Gastroesophageal sphincter (tissue), 4 donors: ENCODE results near the gene SLC27A2. TPM values are rescaled to one million over a fixed set of nuclear protein-coding genes. Genes with fewer than 3 reads are reported as not detected.

Experiments
- ATAC-seq: fragments of 150-250 bp; one replicate; pipeline ENCODE4 v1.9.1; 2016; ENCODE audit warnings: mild to moderate bottlenecking, moderate library complexity
- H3K27ac ChIP-seq, 4 donors: fragments of 200-600 bp; sonication (generic) in 3 of 4; 1 replicate in 3 of 4; 2 replicates in 1 of 4; pipeline ENCODE4 v1.5.1; 2016 to 2019
- H3K27me3 ChIP-seq: fragments of 200-600 bp; sonication (generic); one replicate; pipeline ENCODE4 v1.5.1; 2019
- H3K36me3 ChIP-seq, 2 donors: fragments of 200-600 bp; sonication (generic); one replicate each; pipeline ENCODE4 v1.5.1; 2019; ENCODE audit warnings: control low read depth in 1 of 2
- H3K4me1 ChIP-seq, 3 donors: fragments of 200-600 bp; sonication (generic); 1 replicate in 2 of 3; 2 replicates in 1 of 3; pipeline ENCODE4 v1.5.1; 2016 to 2019; ENCODE audit warnings: control low read depth in 2 of 3
- H3K4me3 ChIP-seq, 2 donors: fragments of 200-600 bp; sonication (generic); one replicate each; pipeline ENCODE4 v1.5.1; 2019; ENCODE audit warnings: mild to moderate bottlenecking in 1 of 2, moderate library complexity in 1 of 2
- H3K9me3 ChIP-seq, 3 donors: fragments of 200-600 bp; sonication (generic); one replicate each; pipeline ENCODE4 v1.5.1; 2017 to 2019; ENCODE audit warnings: control low read depth in 2 of 3
- EP300 ChIP-seq: sonication (generic); formaldehyde crosslinking; IDR thresholded peaks from one replicate; pipeline ENCODE4 v1.6.1; 2017; ENCODE audit warnings: antibody characterized with exemption, mild to moderate bottlenecking
- POLR2A ChIP-seq, 2 donors: fragments of 450-650 bp; IDR thresholded peaks; one replicate each; pipeline ENCODE4 v1.6.1; 2017; ENCODE audit warnings: antibody characterized with exemption in 2 of 2, mild to moderate bottlenecking in 2 of 2, moderate library complexity in 1 of 2
- POLR2AphosphoS5 ChIP-seq: sonication (generic); formaldehyde crosslinking; IDR thresholded peaks from one replicate; pipeline ENCODE4 v1.6.1; 2017; ENCODE audit warnings: antibody characterized with exemption
- WGBS, 2 donors: methylation state at CpG; one replicate each; pipeline ENCODE4 v1.1.5; 2018; ENCODE audit warnings: low coverage in 1 of 2; 5-methylcytosine and 5-hydroxymethylcytosine counted together
- total RNA-seq, 4 donors: library from RNA; depleted of rRNA; stranded (reverse); fragments of >200 nt; gene quantifications; one replicate each; pipeline ENCODE4 v1.1.0, GENCODE V29; 2016
- TF ChIP-seq, protein P1 (sequence below), 4 experiments: fragments of 200-600 bp in 2 of 4; fragments of 450-650 bp in 2 of 4; sonication (generic) in 1 of 4; IDR thresholded peaks; one replicate each; pipeline ENCODE4 v1.5.1; 2017 to 2019; ENCODE audit warnings: antibody characterized with exemption in 4 of 4, mild to moderate bottlenecking in 2 of 4, moderate library complexity in 2 of 4

Gene SLC27A2
- total RNA-seq, 4 donors from 2014 or later, result 0.13 to 0.22 TPM; not detected in 2

DNA sequence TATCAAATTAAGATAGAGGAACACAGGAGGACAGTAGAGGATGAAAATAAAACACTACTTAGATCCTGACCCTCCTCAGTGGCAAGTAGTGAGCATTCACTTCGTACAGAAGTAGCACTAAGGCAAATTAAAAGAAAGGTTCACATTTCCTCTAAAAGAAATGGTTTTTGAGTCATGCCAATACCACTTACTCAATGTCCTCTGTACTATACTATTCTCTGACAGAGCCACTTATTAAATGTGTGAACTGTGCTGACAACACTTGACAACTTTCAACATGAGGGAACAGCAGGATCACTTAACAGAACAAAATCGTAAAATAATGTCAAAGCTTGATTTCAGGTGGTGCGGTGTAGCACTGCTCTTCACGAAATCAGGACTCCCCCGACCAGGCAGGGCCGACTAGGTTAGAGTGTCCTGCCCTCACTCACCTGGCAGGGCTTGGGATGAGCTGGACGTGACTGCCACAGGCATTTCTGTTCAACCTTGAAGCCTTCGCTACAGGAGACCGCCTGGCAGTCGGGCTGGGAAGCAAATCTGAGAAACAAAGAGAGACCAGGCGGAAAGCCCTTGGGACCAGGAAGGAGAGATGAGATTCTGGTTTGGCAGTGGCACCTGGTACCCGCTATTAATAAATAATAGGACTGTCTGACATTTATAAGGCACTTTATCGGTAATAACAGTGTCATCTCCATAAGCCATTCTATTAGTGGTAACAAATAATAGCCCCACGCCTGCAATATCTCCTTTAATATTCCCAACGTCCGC is 611 bp upstream of the SLC27A2 start:
- H3K9me3 ChIP-seq, result no peaks in the 10 kb centered on the region
- 54 to 59% methylated on average over 9 to 11 of the region's 16 CpGs for WGBS, 2 donors
- peaks cover 0 to 14% (median 7%) of the 10 kb centered on the region in 3 donors for H3K4me1 ChIP-seq
- H3K4me3 ChIP-seq, result peak overlapping the region in 1 of 2 donors; percentile 52
- TF ChIP-seq POLR2A (IDR thresholded peaks at IDR 0.05) (no peak), POLR2AphosphoS5 (no peak)
- no peak overlapping the region for H3K27ac ChIP-seq
- ATAC-seq, result no peak
- H3K36me3 ChIP-seq, result no peaks in the 10 kb centered on the region
- peaks cover 52% of the 10 kb centered on the region for H3K27me3 ChIP-seq

DNA sequence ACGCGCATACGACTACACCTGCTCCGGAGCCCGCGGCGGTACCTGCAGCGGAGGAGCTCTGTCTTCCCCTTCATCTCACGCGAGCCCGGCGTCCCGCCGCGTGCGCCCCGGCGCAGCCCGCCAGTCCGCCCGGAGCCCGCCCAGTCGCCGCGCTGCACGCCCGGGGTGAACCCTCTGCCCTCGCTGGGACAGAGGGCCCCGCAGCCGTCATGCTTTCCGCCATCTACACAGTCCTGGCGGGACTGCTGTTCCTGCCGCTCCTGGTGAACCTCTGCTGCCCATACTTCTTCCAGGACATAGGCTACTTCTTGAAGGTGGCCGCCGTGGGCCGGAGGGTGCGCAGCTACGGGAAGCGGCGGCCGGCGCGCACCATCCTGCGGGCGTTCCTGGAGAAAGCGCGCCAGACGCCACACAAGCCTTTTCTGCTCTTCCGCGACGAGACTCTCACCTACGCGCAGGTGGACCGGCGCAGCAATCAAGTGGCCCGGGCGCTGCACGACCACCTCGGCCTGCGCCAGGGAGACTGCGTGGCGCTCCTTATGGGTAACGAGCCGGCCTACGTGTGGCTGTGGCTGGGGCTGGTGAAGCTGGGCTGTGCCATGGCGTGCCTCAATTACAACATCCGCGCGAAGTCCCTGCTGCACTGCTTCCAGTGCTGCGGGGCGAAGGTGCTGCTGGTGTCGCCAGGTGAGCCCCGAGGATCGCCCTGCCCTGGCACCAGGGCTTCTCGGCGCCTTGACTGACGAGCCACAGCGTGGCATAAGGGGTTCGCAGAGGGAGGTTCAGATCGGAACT is 420 bp downstream of the SLC27A2 start:
- no peak overlapping the region for H3K27ac ChIP-seq
- peak; percentile 28 for ATAC-seq
- no CpG with 5 or more reads among the region's 80 CpGs for WGBS, 2 donors
- peaks cover 52% of the 10 kb centered on the region for H3K27me3 ChIP-seq
- peak overlapping the region; percentile 37 to 52 for H3K4me3 ChIP-seq
- TF ChIP-seq EP300 (no peak), POLR2A (IDR thresholded peaks at IDR 0.05) (peak in 1 of 2 donors; percentile 9)
- no peaks in the 10 kb centered on the region for H3K36me3 ChIP-seq
- peaks cover 0 to 14% (median 7%) of the 10 kb centered on the region in 3 donors for H3K4me1 ChIP-seq
- no peaks in the 10 kb centered on the region for H3K9me3 ChIP-seq

DNA sequence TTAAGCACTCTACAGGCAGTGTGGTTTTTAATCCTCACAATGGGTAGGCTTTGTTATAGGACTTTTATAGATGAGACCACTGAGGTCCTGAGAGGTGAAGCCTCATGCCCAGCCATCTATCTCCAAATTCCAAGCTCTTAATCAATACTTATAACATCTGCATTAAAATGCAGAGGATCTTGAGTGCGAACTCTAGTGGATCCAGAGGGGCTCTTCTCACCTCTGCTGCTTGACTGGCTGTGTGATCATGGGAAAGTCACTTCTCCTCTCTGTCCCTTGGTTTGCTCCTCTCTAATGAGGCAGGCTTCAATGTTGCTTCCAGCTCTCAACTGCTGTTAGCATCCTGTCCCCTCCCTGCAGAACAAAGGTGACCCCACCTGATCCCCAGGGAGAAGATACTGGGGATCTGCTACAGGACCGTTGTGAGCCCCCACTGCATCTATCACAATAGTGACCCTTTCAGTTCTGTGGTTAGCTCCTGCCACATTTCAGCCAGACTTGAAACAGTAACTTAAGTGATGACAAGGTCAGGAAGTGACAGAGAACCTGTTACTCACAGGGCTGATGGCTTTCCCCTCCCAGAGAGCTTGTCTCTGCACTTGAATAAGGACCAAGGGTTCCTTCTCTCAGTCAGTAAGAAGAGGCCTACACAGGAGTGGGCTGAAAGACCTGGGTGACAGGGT is 1.3 kb downstream of the SLC27A2 start:
- H3K4me1 ChIP-seq, result peaks cover 0 to 14% (median 7%) of the 10 kb centered on the region in 3 donors
- H3K4me3 ChIP-seq, result peak overlapping the region in 1 of 2 donors; percentile 52
- no peaks in the 10 kb centered on the region for H3K9me3 ChIP-seq
- no peak for TF ChIP-seq POLR2AphosphoS5
- no peak for TF ChIP-seq EP300
- TF ChIP-seq, protein P1, sequence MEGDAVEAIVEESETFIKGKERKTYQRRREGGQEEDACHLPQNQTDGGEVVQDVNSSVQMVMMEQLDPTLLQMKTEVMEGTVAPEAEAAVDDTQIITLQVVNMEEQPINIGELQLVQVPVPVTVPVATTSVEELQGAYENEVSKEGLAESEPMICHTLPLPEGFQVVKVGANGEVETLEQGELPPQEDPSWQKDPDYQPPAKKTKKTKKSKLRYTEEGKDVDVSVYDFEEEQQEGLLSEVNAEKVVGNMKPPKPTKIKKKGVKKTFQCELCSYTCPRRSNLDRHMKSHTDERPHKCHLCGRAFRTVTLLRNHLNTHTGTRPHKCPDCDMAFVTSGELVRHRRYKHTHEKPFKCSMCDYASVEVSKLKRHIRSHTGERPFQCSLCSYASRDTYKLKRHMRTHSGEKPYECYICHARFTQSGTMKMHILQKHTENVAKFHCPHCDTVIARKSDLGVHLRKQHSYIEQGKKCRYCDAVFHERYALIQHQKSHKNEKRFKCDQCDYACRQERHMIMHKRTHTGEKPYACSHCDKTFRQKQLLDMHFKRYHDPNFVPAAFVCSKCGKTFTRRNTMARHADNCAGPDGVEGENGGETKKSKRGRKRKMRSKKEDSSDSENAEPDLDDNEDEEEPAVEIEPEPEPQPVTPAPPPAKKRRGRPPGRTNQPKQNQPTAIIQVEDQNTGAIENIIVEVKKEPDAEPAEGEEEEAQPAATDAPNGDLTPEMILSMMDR (IDR thresholded peaks at IDR 0.05), result no peak
- no peak for TF ChIP-seq POLR2A (IDR thresholded peaks at IDR 0.05)
- no peak for ATAC-seq
- H3K27ac ChIP-seq, result no peak overlapping the region
- peaks cover 52% of the 10 kb centered on the region for H3K27me3 ChIP-seq
- 72 to 100% methylated on average over 1 to 2 of the region's 2 CpGs for whole genome bisulfite sequencing, 2 donors
- H3K36me3 ChIP-seq, result no peaks in the 10 kb centered on the region

DNA sequence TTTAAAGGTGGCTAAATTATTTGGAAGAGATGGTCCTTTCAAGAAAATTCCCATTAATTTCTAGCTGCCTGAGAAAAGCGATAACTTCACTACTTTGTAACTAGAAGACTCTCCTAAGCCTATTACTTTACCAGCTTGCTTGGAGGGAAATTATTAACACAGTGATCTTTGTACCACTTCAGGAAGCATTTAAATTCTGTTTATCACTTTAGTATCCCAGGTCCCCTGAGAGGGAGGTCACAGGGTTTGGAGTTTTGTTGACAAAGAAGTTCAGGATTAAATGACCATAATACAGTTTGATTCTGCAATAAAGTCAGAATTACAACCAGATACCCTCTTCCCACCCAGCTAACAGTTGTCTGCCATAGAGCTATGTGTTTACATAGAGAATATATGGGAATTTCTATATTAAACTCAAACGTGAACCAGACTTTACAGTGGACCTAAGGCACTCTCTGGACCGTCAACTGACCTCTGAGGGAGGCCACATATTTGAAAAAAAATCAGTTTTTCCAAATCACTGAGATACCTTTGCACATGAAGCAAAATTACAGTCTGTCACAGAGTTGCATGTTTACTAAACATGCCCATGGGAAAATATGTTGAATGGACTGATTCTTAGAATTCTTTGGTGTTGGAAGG is 3.0 kb downstream of the SLC27A2 start:
- no peak overlapping the region for H3K4me3 ChIP-seq
- TF ChIP-seq POLR2A (IDR thresholded peaks at IDR 0.05) (no peak), POLR2AphosphoS5 (no peak)
- TF ChIP-seq, protein P1 (IDR thresholded peaks at IDR 0.05), result no peak
- 55 to 58% methylated on average over 3 of the region's 3 CpGs for WGBS, 2 donors
- no peaks in the 10 kb centered on the region for H3K9me3 ChIP-seq
- H3K27ac ChIP-seq, result no peak overlapping the region
- ATAC-seq, result no peak
- H3K27me3 ChIP-seq, result peaks cover 47% of the 10 kb centered on the region
- H3K36me3 ChIP-seq, result no peaks in the 10 kb centered on the region
- peaks cover 0 to 14% (median 7%) of the 10 kb centered on the region in 3 donors for H3K4me1 ChIP-seq

DNA sequence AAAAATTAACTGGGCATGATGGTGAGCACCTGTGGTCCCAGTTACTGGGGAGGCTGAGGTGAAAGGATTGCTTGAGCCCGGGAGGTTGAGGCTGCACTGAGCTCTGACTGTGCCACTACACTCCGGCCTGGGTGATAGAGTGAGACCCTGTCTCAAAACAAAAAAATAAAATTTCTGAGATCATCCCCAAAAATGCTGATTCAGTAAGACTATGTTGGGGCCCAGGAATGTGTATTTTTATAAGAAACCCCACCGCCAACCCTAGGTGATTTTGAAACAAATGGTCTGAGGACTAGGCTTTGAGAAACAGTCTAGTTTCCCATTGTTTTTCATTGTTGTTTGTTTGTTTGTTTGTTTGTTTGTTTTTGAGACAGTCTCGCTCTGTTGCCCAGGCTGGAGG is 4.1 kb downstream of the SLC27A2 start:
- Histone ChIP-seq H3K4me1 (peaks cover 0 to 14% (median 7%) of the 10 kb centered on the region in 3 donors), H3K4me3 (no peak overlapping the region), H3K36me3 (no peaks in the 10 kb centered on the region), H3K27ac (no peak overlapping the region), H3K9me3 (no peaks in the 10 kb centered on the region), H3K27me3 (peaks cover 45% of the 10 kb centered on the region)
- WGBS, 2 donors, result 90 to 100% methylated on average over 2 to 4 of the region's 4 CpGs
- no peak for TF ChIP-seq POLR2A (IDR thresholded peaks at IDR 0.05)
- TF ChIP-seq POLR2AphosphoS5, result no peak
- no peak for TF ChIP-seq EP300
- TF ChIP-seq, protein P1 (IDR thresholded peaks at IDR 0.05), result no peak
- no peak for ATAC-seq
